Lower leg skin (tissue), 4 donors: ENCODE data around the gene GLG1. TPM values are rescaled to one million over a fixed set of nuclear protein-coding genes. Genes with fewer than 3 reads are reported as not detected.

Experiments used
- DNase-seq, 2 donors: peaks; one replicate each; pipeline ENCODE4 v3.0.0-alpha.2; 2019; ENCODE audit warnings: low spot score in 2 of 2
- H3K4me3 ChIP-seq: fragments of 200-600 bp; sonication (generic); 2 replicates; pipeline ENCODE4 v1.5.1; 2017; ENCODE audit warnings: mild to moderate bottlenecking, low read depth; ENCODE audit not compliant: poor library complexity, severe bottlenecking
- POLR2A ChIP-seq, 2 donors: fragments of 450-650 bp; IDR thresholded peaks; one replicate each; pipeline ENCODE4 v1.6.1; 2016 to 2017; ENCODE audit warnings: antibody characterized with exemption in 2 of 2, mild to moderate bottlenecking in 1 of 2, moderate library complexity in 1 of 2
- WGBS, 2 donors: methylation state at CpG; one replicate each; pipeline ENCODE4 v1.1.5; 2018; 5-methylcytosine and 5-hydroxymethylcytosine counted together
- intact Hi-C: fragments of 100-400 bp; cut with DNase I; formaldehyde crosslinking; loops from one replicate; pipeline ENCODE4 v1.15.0; 2023; ENCODE audit warnings: low total_unique reads
- total RNA-seq, 4 donors: library from RNA; depleted of rRNA; stranded (reverse); fragments of >200 nt; gene quantifications; one replicate each; pipeline ENCODE4 v1.1.0, GENCODE V29; 2016
- TF ChIP-seq, protein P1 (sequence below), 3 donors: fragments of 450-650 bp; IDR thresholded peaks; one replicate each; pipeline ENCODE4 v1.5.1; 2016; ENCODE audit warnings: antibody characterized with exemption in 3 of 3, mild to moderate bottlenecking in 3 of 3, moderate library complexity in 2 of 3

The GLG1 gene
- total RNA-seq, 4 donors from 2014 or later, result 64.7 to 113 (median 92.5) TPM

GRCh38 chr16:74596586-74596985 is 10.3 kb downstream of the GLG1 start:
- 86 to 89% methylated on average over 2 of the region's 2 CpGs for WGBS, 2 donors
- TF ChIP-seq, protein P1, sequence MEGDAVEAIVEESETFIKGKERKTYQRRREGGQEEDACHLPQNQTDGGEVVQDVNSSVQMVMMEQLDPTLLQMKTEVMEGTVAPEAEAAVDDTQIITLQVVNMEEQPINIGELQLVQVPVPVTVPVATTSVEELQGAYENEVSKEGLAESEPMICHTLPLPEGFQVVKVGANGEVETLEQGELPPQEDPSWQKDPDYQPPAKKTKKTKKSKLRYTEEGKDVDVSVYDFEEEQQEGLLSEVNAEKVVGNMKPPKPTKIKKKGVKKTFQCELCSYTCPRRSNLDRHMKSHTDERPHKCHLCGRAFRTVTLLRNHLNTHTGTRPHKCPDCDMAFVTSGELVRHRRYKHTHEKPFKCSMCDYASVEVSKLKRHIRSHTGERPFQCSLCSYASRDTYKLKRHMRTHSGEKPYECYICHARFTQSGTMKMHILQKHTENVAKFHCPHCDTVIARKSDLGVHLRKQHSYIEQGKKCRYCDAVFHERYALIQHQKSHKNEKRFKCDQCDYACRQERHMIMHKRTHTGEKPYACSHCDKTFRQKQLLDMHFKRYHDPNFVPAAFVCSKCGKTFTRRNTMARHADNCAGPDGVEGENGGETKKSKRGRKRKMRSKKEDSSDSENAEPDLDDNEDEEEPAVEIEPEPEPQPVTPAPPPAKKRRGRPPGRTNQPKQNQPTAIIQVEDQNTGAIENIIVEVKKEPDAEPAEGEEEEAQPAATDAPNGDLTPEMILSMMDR (IDR thresholded peaks at IDR 0.05), result no peak
- TF ChIP-seq POLR2A (IDR thresholded peaks at IDR 0.05), result no peak
- DNase-seq, result no peak
- intact Hi-C loops, result loop anchor here (5.0 kb wide), 1 partner anchor 549 kb away; no protein-coding TSS in a partner anchor
- no peak overlapping the region for H3K4me3 ChIP-seq

DNA sequence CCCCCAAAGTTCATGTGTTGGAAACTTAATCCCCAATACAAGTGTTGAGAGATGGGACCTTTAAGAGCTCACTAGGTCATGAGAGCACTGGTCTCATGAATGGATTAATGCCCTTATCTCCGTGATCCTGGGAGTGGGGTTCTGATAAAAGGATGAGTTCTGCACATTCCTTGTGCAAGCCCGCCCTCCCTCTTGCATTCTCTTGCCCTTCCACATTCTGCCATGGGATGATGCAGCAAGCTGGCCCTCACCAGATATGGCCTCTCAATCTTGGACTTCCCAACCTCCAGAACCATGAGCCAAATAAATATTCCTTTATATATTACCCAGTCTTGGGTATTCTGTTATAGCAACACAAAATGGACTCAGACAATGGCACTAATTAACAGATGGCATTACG is 14.1 kb downstream of the GLG1 start:
- no peak overlapping the region for H3K4me3 ChIP-seq
- TF ChIP-seq POLR2A (IDR thresholded peaks at IDR 0.05), result no peak
- TF ChIP-seq, protein P1 (IDR thresholded peaks at IDR 0.05), result no peak
- DNase-seq, result no peak
- 94 to 95% methylated on average over 3 of the region's 3 CpGs for WGBS, 2 donors
- intact Hi-C loops, result no loop called here

DNA sequence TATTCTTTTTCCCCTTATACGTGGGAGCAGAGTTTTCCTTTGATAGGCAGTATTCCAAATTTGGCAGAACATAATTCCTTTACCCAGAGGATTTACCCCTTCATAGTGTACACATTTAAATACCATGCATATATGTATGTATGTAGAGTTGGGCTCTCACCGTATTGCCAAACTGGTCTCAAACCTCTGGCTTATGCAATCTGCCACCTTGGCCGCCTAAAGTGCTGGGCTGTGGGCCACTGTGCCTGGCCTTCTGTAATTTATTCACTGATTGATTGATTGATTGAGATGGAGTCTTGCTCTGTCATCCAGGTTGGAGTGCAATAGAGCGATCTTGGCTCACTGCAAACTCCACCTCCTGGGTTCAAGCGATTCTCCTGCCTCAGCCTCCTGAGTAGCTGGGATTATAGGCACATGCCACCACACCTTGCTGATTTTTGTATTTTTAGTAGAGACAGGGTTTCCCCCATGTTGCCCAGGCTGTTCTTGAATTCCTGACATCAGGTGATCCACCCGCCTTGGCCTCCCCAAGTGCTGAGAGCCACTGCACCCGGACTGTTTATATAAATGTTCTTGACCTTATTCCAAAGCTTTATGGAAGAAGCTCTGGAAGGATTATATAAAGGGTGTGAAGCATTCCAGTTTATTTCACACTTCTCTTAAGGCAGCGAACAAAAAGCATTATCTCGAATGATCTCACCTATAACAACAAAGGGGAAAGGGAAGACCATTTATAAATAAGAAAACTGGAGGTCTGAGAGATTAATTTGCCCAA is 14.9 kb downstream of the GLG1 start:
- WGBS, 2 donors, result 75 to 77% methylated on average over 9 of the region's 9 CpGs
- no peak overlapping the region for H3K4me3 ChIP-seq
- DNase-seq, result no peak
- intact Hi-C loops, result no loop called here
- TF ChIP-seq, protein P1 (IDR thresholded peaks at IDR 0.05), result no peak
- TF ChIP-seq POLR2A (IDR thresholded peaks at IDR 0.05), result no peak

GRCh38 chr16:74586948-74587347 is 20.0 kb downstream of the GLG1 start:
- DNase-seq, result no peak
- TF ChIP-seq POLR2A (IDR thresholded peaks at IDR 0.05), result no peak
- TF ChIP-seq, protein P1 (IDR thresholded peaks at IDR 0.05), result no peak
- no peak overlapping the region for H3K4me3 ChIP-seq
- WGBS, 2 donors, result 78 to 81% methylated on average over 6 of the region's 6 CpGs
- intact Hi-C loops, result no loop called here

- intact Hi-C loops, result no loop called here
- WGBS, 2 donors, result 93% methylated on average over 6 of the region's 6 CpGs
- DNase-seq, result no peak
- H3K4me3 ChIP-seq, result no peak overlapping the region
- TF ChIP-seq POLR2A (IDR thresholded peaks at IDR 0.05), result no peak
- TF ChIP-seq, protein P1 (IDR thresholded peaks at IDR 0.05), result no peak
Observed at GRCh38 chr16:74585846-74586443, 21.0 kb downstream of the GLG1 start.
